Activated CD4-positive, alpha-beta T cell treated with anti-CD3 and anti-CD28 coated beads for 1 hour (primary cell): ENCODE measurements around the gene ANKRD39.

Experiments
- DNase-seq: peaks from one replicate; pipeline ENCODE4 v3.0.0-alpha.2; 2020

The ANKRD39 gene

GRCh38 chr2:96825057-96825456 is 32.8 kb downstream of the ANKRD39 start:
- DNase-seq = no peak

- DNase-seq = no peak
Measured at GRCh38 chr2:96824079-96824870, 33.5 kb downstream of the ANKRD39 start.

- DNase-seq = no peak
Measured at GRCh38 chr2:96823198-96823597, 34.6 kb downstream of the ANKRD39 start.

- no peak for DNase-seq
Measured at GRCh38 chr2:96822786-96823185, 35.0 kb downstream of the ANKRD39 start.

GRCh38 chr2:96821113-96821675 is 36.6 kb downstream of the ANKRD39 start:
- no peak for DNase-seq

- DNase-seq = no peak
Measured at GRCh38 chr2:96819876-96820511, 37.8 kb downstream of the ANKRD39 start.

GRCh38 chr2:96819128-96819875 is 38.5 kb downstream of the ANKRD39 start:
- DNase-seq = no peak

GRCh38 chr2:96817882-96818281 is 39.9 kb downstream of the ANKRD39 start:
- no peak for DNase-seq

GRCh38 chr2:96816836-96817702 is 40.7 kb downstream of the ANKRD39 start:
- no peak for DNase-seq

- peak; percentile 92 for DNase-seq
Measured at GRCh38 chr2:96816127-96816835, 41.5 kb downstream of the ANKRD39 start, which contains the start of gene CNNM3. Gene CNNM3 (plus strand): TSS chr2:96816268. CDS start chr2:96816278, 10 bp downstream.

- no peak for DNase-seq
Measured at GRCh38 chr2:96815326-96816126, 42.3 kb downstream of the ANKRD39 start.

GRCh38 chr2:96813656-96814055 is 44.2 kb downstream of the ANKRD39 start:
- DNase-seq = no peak

- no peak for DNase-seq
Measured at GRCh38 chr2:96811917-96812316, 45.9 kb downstream of the ANKRD39 start.

GRCh38 chr2:96810783-96811192 is 47.0 kb downstream of the ANKRD39 start:
- no peak for DNase-seq

- no peak for DNase-seq
Measured at GRCh38 chr2:96809951-96810782, 47.6 kb downstream of the ANKRD39 start.

- no peak for DNase-seq
Measured at GRCh38 chr2:96809216-96809882, 48.5 kb downstream of the ANKRD39 start.

GRCh38 chr2:96808176-96808837 is 49.5 kb downstream of the ANKRD39 start:
- DNase-seq = no peak

- no peak for DNase-seq
Measured at GRCh38 chr2:96807127-96807471, 50.7 kb downstream of the ANKRD39 start.
